HPDE6-E6E7 (cell line): Measurements from ENCODE around the gene BRMS1L.
"Not testable (repeated sequence)": the region's sequence is repeated elsewhere in the genome, so short reads cannot be mapped to it uniquely, and the experiment has no call there.

Experiments
- DNase-seq: peaks from one replicate; pipeline ENCODE4 v3.0.0; 2011; ENCODE audit warnings: missing footprints; ENCODE audit errors: extremely low spot score

Gene BRMS1L

DNA sequence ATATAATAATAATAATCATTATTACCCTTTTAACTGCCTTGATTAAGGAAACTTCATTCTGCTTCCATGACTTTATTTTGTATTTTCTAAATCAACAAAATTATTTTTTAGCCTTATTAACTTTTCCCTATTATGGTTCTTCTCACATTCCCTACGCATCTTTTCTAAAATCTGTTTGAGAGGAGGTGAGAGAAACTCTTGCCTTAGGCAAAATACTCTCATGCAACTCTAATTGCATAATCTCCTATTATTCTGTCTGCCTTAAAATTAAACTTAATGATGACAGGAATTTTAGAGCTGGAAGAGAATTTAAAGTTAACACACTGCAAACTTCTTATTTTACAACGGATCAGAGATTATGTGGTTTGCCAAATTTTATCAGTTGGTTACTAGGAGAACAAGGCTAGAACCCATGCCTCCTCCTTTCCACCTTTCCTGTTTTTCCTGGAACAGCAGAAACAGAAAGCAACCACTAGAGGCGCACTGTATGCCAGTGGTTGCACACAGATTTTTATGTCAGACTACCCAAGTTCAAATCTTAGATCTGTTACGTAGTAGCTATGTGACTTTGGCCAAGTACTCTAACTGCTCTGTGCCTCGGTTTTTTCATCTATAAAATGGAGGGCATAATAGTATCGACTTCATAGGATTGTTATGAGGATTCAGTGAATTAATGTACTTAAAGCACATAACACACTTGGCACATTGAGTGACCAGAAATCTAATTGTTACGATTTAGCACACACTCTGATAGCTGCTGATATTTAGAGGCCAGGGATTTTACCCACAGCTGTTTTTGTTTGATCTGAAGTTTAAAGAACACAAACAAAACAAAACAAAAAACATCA is 4.3 kb upstream of the BRMS1L start:
- no peak for DNase-seq

DNA sequence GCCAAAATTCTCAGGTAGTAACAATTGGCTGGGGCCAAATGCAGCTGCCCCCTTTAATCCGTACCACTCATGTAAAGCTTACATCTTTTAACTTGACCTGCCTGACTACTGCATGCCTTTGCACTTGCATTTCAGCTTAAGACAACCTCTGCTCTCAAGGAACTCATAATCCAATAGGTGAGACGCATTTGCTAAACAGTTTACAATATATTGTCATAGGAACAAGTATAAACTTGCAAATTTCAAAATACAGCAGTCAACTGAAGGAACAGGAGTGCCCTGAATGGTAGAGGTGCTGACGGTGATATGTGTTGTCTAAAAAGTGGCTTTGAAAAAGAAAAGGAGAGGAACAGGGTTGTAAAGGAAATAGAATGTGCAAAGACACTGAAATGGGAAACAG is 3.6 kb upstream of the BRMS1L start:
- DNase-seq, result no peak

DNA sequence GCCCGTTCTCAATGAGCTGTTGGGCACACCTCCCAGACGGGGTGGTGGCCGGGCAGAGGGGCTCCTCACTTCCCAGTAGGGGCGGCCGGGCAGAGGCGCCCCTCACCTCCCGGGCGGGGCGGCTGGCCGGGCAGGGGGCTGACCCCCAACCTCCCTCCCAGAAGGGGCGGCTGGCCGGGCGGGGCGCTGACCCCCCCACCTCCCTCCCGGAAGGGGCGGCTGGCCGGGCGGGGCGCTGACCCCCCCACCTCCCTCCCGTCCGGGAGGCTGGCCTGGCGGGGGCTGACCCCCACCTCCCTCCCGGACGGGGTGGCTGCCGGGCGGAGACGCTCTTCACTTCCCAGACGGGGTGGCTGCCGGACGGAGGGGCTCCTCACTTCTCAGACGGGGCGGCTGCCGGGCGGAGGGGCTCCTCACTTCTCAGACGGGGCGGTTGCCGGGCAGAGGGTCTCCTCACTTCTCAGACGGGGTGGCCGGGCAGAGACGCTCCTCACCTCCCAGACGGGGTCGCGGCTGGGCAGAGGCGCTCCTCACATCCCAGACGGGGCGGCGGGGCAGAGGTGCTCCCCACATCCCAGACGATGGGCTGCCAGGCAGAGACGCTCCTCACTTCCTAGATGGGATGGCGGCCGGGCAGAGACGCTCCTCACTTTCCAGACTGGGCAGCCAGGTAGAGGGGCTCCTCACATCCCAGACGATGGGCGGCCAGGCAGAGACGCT is 1.5 kb upstream of the BRMS1L start:
- DNase-seq, result not testable (repeated sequence)

DNA sequence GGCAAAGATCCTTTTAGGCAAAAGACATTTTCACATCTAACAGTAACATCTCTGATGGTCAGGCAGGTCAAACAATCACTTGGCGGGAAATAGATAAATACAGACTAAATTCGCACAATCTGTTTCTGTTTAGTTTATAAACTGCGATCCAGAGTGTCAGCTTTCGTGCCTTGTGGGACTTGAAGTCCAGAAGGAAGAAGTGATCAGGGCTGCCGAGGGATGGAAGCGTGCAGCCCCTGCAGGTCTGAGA is 245 bp upstream of the BRMS1L start:
- no peak for DNase-seq

DNA sequence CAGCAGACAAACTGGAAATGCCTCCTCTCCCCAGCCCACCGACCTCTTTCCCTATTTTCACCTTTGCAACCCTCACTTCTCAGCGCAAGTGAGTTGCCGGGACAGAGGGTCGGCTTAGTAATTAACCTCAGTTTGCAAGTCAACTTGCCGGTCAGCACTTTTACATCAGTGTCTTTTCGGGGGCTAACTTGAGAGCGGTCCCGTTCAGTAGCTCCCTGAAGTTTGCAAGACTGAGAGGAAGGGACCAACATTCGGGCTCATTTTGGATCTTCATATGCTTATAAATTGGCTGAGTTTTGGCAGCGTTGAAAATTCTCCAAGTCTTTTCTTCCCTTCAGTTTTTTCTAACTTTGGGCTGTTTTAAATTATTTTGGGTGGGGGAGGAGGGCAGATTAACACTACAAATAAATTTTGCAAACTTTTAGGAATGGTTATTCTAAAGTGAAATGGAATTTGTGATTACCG is 846 bp downstream of the BRMS1L start:
- no peak for DNase-seq

DNA sequence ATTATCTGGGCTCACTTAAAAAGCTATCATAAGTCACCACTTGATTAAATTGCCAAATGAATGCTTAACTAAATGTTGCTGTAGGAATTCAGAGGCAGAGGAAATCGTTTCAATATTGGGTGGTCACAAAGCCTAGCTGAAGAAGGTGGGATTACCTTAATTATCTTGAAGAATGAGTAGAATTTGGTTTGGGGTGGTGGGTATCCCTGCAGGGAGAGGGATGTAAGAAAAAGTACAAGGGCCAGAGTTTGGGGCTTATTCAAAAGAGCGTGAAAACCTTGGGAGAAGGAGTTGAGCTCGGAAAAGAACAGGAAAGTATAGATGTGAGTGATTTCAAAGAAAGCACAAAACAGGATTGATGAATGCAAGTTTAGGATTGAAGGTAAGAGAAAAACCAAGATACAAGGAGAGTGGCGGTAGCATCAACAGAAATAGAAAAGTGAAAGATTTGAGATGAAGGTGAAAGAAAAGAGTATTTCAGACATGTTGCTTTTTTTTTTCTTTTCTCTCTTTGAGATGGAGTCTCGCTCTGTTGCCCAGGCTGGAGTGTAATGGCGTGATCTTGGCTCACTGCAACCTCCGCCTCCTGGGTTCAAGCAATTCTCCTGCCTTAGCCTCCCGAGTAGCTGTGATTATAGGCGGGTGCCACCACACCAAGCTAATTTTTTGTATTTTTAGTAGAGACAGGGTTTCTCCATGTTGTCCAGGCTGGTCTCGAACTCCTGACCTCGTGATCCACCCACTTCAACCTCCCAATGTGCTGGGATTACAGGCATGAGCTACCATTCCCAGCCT is 1.7 kb downstream of the BRMS1L start:
- DNase-seq, result no peak

DNA sequence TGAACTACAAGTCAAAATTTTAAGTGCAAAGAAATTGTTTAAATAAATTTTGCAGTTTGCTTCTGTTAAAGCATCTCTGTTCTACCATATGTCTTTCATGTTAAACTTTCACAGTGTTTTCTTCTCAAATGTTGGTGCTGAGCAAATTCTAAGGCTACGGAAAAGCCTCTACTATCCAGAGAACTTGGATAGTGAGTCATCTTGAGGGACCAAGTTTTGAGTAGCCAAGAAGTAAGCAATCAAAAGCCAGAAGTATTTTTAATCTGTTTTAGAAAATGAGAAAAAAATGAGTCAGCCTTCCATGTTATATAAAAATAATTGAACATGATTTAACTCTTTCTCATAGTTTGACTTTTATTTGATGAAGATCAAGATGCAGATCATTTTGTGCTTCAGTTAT is 3.3 kb downstream of the BRMS1L start:
- no peak for DNase-seq

DNA sequence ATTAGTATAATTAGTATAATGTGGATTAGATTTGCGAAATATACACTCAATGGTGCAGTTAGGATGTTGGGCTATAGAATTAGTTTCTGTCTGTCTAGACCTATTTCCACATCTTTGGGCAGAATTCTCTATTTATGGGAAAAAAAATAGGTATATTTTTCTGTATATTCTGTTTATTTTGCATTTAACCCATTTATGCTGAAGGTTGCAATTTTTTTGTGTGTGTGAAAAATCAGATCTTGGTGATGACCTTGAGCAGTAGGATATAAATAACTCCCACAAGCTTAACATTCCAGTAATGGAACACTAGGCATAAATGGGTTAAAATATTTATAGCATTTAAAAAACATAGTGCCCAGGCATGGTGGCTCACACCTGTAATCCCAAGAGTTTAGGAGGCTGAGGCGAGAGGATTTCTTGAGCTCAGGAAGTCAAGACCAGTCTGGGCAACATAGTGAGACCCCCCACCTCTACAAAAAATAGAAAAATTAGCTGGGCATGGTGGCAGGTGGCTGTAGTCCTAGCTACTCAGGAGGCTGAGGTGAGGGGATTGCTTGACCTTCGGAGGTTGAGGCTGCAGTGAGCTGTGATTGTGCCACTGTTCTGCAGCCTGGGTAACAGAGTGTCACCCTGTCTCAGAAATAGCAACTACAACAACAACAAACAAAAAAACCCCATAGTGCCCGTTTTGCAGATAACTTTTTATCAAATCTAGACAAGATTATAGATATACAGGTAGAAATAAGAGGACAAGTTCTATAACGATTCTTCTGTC is 9.3 kb downstream of the BRMS1L start:
- DNase-seq, result no peak

DNA sequence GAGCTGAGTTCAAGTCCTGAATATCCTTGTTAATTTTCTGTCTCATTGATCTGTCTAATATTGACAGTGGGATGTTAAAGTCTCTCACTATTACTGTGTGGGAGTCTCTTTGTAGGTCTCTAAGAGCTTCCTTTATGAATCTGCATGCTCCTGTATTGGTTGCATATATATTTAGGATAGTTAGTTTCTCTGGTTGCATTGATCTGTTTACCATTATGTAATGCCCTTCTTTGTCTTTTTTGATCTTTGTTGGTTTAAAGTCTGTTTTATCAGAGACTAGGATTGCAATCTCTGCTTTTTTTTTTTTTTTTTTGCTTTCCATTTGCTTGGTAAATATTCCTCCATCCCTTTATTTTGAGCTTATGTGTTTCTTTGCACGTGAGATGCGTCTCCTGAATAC is 15.6 kb downstream of the BRMS1L start:
- DNase-seq, result not testable (repeated sequence)

DNA sequence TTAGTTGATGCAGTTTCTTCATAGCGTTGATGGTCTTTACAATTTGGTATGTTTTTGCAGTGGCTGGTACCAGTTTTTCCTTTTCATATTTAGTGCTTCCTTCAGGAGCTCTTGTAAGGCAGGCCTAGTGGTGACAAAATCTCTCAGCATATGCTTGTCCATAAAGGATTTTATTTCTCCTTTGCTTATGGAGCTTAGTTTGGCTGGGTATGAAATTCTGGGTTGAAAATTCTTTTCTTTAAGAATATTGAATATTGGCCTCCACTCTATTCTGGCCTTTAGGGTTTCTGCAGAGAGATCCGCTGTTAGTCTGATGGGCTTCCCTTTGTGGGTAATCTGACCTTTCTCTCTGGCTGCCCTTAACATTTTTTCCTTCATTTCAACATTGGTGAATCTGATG is 16.1 kb downstream of the BRMS1L start:
- DNase-seq, result not testable (repeated sequence)

DNA sequence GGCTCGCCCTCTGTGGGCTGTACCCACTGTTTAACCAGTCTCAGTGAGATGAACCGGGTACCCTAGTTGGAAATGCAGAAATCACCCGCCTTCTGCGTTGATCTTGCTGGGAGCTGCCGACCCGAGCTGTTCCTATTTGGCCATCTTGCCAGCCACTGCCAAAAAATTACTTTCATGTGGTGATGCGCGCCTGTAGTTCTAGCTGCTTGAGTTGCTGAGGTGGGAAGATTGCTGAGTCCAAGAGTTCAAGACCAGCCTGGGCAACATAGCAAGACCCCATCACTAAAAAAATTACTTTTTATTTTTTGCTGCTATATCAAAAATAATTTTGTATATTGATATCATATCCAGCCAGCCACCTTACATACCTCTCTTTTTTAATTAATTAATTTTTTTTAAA is 18.4 kb downstream of the BRMS1L start:
- DNase-seq, result no peak

DNA sequence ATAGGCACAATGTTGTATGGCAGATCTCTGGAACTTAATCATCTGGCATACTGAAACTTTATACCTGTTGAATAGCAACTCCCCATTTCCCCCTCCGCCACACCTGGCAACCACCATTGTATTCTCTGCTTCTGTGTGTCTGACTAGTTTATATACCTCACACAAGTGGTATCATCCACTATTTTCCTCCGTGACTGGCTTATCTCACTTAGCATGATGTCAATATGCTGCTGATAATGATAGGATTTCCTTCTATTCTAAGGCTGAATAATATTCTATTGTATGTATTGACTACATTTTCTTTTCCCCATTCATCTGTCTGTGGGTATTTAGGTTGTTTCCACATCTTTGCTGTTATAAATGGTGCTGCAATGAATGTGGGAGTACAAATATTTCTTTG is 21.5 kb downstream of the BRMS1L start:
- no peak for DNase-seq

DNA sequence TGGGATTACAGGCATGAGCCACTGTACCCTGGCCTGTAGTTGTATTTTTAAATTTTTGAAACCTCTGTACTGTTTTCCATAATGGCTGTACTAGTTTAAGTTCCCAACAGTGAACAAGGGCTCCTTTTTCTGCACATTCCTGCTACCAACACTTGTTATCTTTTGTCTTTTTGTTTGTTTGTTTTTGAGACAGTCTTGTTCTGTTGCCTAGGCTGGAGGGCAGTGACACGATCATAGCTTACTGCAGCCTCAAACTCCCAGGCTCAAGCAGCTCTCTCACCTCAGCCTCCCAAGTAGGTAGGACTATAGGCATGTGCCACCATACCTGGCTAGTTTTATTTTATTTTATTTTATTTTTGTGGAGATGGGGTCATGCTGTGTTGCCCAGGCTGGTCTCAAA is 23.0 kb downstream of the BRMS1L start:
- no peak for DNase-seq

DNA sequence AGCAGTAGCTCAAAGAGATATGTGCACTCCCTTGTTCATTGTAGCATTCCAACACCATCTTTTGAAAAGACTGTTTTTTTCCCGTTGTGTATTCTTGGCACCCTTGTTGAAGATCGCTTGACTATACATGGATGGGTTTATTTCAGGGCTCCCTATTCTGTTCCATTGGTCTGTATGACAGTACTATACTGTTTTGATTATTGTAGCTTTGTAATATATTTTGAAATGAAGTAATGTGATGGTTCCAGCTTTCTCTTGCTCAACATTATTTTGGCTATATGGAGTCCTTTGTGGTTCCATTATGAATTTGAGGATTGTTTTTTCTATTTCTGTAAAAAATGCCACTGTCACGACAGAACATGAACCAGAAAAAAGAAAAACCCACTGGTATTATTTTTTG is 25.7 kb downstream of the BRMS1L start:
- no peak for DNase-seq

DNA sequence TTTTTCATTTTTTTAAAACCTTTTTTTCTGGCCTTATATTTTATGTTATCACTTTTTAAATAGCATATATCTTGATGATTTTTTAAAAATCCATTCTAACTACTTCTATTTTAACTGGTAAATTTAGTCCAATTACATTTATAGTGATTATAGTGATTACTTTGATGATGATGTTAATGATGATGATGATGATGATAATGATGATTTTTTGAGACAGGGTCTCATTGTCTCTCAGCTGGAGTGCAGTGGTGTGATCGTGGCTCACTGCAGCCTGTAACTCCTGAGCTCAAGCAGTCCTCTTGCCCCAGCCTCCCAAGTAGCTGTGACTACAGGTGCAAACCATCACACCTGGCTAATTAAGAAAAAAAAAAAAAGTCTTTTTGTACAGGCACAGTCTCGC is 27.1 kb downstream of the BRMS1L start:
- no peak for DNase-seq

DNA sequence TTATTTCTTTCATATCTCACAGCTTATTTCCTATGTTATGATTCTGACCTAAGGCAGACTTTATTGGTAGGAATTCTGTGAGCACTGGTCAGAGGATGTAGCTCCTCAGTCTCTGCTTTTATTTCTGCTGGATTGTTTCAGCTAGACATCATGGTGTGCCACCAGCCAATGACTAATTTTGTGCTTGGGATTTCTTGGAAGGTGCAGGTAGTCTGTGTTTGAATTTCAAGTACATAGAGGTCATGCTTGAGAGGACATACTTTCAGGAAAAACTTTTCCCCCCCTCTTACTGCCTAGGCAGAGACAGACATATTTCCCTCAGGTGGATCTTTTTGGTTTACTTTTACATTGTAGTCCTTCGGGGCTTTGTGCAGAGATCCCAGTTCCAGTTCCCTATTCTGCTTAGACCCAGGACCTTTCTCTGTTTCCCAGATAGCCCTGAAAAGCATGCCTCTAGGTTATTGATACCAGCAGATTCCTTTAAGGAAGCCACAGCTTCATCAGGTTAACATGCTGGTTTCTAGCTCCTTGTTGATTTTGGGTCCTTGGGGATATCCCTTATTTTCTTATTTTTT is 28.6 kb downstream of the BRMS1L start:
- no peak for DNase-seq

DNA sequence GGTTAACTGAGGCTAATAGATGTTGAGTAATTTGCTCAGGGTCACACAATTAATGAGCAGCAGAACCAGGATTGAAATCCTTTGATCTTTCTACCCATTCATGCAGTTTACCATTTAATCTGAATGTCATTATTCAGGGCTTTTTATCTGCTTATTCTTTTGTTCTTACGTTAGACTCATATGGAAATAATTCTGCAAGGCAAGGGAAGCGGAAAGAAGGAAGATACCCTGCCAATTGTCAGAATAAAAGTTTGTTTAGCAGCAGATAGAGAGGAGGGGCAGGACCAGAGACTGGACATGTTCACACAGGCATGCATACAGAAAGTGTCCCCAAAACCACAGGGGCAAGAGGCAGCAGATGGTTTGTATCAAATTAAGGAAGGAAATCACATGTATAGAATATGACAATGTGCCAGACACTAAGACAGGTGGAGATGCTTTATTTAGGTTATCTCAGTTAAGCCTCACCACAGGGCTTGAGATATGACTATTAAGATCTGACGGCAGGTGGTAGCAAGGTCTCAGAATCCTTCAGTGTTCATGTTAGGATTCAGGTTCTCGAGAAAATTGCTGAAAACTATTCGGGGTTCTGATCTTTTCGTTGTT is 29.8 kb downstream of the BRMS1L start:
- DNase-seq, result no peak

DNA sequence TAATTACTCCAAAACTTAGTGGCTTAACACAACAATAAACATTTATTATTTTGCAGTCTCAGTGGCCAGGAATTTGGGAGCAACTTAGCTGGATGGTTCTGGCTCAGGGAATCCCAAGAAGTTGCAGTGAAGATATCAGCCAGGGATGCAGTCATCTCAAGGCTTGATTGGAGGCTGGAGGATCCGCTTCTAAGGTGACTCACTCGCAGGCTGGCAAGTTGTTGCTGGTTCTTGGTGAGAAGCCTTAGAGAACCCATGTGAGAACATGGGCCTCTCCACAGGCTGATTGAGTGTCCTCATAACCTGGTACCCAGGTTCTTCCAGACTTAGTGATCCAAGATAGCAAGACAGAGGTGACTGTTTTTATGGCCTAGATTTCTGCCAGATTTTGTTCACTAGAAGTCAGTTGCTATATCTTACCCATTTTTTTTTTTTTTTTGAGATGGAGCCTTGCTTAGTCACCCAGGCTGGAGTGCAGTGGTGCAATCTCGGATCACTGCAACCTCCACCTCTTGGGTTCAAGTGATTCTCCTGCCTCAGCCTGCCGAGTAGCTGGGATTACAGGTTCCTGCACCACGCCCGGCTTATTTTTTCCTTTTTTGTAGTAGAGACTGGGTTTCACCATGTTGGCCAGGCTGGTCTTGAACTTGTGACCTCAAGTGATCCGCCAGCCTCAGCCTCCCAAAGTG is 32.5 kb downstream of the BRMS1L start:
- peak; percentile 60 for DNase-seq

DNA sequence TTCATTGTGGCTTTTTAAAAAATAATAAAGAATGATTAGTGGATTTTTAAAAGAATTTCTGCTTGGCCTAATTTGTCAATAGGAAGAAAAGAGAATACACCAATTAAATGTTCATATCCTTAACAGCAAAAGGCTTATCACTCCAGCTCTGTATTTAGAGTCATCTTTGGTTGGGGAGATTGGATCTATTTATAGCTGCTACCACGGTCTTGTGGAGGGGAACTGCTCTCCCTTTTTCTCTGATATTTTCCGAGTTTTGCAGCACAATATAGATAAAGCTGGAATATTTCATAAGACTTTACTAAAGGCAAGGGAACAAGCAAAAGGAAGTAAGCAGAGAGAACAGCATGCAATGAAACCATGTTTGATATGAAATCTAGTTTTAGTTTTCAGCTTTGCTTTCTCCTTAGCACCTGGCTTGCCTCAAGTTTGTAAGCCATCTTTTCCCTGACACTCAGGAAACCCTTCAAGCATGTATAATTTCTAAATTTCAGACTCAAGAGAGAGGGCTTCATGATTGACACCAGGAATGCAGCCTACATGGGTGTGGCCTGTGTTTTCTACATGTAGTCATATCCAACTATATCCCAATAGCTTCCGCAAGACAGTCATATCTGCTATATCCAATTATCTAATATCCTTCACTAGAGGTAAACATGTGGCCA is 35.2 kb downstream of the BRMS1L start:
- DNase-seq, result no peak
